GM12801 (cell line): ENCODE measurements around the gene CABP1.

ENCODE experiments used
- CTCF ChIP-seq: IDR thresholded peaks from one replicate; pipeline ENCODE4 v1.5.1; 2011; ENCODE audit warnings: control low read depth; ENCODE audit not compliant: insufficient read length; ENCODE audit errors: extremely low read depth

Gene CABP1

GRCh38 chr12:120599672-120600552 lies 40.5 kb upstream of the CABP1 start:
- TF ChIP-seq CTCF: no peak

- no peak for TF ChIP-seq CTCF
Observed at GRCh38 chr12:120610560-120610959, 29.9 kb upstream of the CABP1 start.

- TF ChIP-seq CTCF: no peak
Observed at GRCh38 chr12:120614848-120615247, 25.6 kb upstream of the CABP1 start.

- no peak for TF ChIP-seq CTCF
Observed at GRCh38 chr12:120618954-120619615, 21.3 kb upstream of the CABP1 start.

GRCh38 chr12:120620624-120621023 lies 19.8 kb upstream of the CABP1 start:
- TF ChIP-seq CTCF: no peak

- TF ChIP-seq CTCF: no peak
Observed at GRCh38 chr12:120625557-120626419, 14.6 kb upstream of the CABP1 start.

- no peak for TF ChIP-seq CTCF
Observed at GRCh38 chr12:120628919-120629318, 11.5 kb upstream of the CABP1 start.
